ENCODE data around the gene ABHD18.

ABHD18 gene

DNA sequence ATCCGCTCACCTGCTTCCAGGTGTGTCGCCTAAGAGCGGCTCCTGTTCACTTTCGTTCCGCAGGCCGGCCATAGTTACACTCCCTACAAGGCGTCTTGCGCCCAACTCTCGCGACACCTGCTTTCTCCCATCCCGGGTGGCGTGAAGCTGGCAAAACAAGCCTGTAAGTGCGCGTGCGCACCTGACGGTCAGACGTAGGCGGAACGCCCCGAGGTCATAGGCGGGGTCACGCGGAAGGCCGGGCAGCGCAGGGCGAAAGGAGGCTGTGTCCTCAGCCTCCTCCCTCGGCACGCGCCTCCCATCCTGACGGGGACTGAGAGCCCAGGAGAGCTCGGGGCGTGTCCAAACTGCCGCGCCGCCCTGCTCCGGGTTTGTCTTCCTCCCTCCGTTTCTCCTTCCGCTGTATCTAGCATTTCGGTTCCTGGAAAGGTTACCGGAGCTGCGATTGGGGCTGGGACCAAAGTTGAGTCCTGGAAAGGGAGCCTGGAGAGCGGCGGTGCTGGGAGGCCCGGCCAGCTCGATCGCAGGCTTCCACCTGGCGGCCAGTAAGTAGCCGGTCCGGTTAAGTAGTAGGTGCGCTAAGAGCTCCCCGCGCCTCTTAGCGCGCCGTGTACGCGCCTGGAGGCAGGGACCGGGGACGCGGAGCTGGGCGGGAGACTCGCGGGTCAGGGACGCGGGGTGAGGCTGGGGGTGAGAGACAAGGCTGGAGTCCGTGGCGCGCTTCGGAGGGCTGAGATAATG lies at the start of gene ABHD18, which contains the start of gene MFSD8 (continued):
- TF ChIP-seq, protein P1, sequence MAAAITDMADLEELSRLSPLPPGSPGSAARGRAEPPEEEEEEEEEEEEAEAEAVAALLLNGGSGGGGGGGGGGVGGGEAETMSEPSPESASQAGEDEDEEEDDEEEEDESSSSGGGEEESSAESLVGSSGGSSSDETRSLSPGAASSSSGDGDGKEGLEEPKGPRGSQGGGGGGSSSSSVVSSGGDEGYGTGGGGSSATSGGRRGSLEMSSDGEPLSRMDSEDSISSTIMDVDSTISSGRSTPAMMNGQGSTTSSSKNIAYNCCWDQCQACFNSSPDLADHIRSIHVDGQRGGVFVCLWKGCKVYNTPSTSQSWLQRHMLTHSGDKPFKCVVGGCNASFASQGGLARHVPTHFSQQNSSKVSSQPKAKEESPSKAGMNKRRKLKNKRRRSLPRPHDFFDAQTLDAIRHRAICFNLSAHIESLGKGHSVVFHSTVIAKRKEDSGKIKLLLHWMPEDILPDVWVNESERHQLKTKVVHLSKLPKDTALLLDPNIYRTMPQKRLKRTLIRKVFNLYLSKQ (tag by site-specific recombination; IDR thresholded peaks at IDR 0.05; ENCODE audit: borderline replicate concordance), result no peak
- TF ChIP-seq, protein P2, sequence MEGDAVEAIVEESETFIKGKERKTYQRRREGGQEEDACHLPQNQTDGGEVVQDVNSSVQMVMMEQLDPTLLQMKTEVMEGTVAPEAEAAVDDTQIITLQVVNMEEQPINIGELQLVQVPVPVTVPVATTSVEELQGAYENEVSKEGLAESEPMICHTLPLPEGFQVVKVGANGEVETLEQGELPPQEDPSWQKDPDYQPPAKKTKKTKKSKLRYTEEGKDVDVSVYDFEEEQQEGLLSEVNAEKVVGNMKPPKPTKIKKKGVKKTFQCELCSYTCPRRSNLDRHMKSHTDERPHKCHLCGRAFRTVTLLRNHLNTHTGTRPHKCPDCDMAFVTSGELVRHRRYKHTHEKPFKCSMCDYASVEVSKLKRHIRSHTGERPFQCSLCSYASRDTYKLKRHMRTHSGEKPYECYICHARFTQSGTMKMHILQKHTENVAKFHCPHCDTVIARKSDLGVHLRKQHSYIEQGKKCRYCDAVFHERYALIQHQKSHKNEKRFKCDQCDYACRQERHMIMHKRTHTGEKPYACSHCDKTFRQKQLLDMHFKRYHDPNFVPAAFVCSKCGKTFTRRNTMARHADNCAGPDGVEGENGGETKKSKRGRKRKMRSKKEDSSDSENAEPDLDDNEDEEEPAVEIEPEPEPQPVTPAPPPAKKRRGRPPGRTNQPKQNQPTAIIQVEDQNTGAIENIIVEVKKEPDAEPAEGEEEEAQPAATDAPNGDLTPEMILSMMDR (tag by site-specific recombination; IDR thresholded peaks at IDR 0.05), result peak; percentile 78
- TF ChIP-seq ZNF501 (tag by site-specific recombination; IDR thresholded peaks at IDR 0.05), result peak; percentile 68; the same call in 1 of the 2 replicates
- TF ChIP-seq ZBTB17 (tag by site-specific recombination; IDR thresholded peaks at IDR 0.05), result peak; percentile 86
- TF ChIP-seq GLIS1 (tag by site-specific recombination; IDR thresholded peaks at IDR 0.05), result peak; percentile 8; the same call in 1 of the 2 replicates
- TF ChIP-seq, protein P3, sequence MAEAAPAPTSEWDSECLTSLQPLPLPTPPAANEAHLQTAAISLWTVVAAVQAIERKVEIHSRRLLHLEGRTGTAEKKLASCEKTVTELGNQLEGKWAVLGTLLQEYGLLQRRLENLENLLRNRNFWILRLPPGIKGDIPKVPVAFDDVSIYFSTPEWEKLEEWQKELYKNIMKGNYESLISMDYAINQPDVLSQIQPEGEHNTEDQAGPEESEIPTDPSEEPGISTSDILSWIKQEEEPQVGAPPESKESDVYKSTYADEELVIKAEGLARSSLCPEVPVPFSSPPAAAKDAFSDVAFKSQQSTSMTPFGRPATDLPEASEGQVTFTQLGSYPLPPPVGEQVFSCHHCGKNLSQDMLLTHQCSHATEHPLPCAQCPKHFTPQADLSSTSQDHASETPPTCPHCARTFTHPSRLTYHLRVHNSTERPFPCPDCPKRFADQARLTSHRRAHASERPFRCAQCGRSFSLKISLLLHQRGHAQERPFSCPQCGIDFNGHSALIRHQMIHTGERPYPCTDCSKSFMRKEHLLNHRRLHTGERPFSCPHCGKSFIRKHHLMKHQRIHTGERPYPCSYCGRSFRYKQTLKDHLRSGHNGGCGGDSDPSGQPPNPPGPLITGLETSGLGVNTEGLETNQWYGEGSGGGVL (tag by site-specific recombination; IDR thresholded peaks at IDR 0.05), result peak; percentile 39; the same call in 1 of the 2 replicates
- TF ChIP-seq, protein P4, sequence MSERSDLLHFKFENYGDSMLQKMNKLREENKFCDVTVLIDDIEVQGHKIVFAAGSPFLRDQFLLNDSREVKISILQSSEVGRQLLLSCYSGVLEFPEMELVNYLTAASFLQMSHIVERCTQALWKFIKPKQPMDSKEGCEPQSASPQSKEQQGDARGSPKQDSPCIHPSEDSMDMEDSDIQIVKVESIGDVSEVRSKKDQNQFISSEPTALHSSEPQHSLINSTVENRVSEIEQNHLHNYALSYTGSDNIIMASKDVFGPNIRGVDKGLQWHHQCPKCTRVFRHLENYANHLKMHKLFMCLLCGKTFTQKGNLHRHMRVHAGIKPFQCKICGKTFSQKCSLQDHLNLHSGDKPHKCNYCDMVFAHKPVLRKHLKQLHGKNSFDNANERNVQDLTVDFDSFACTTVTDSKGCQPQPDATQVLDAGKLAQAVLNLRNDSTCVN (tag by site-specific recombination; optimal IDR thresholded peaks at IDR 0.05), result peak; percentile 94
- peak; percentile 96 for TF ChIP-seq ZBTB8A (tag by site-specific recombination; IDR thresholded peaks at IDR 0.05)
- TF ChIP-seq KLF9 (tag by site-specific recombination; IDR thresholded peaks at IDR 0.05; ENCODE audit: low read depth), result peak; percentile 46; the same call in 1 of the 2 replicates
- TF ChIP-seq ZNF791 (tag by site-specific recombination; IDR thresholded peaks at IDR 0.05), result no peak
- TF ChIP-seq ZIC2 (tag by site-specific recombination; IDR thresholded peaks at IDR 0.05), result no peak
- TF ChIP-seq ZNF223 (tag by site-specific recombination; IDR thresholded peaks at IDR 0.05), result no peak
- TF ChIP-seq, protein P5, sequence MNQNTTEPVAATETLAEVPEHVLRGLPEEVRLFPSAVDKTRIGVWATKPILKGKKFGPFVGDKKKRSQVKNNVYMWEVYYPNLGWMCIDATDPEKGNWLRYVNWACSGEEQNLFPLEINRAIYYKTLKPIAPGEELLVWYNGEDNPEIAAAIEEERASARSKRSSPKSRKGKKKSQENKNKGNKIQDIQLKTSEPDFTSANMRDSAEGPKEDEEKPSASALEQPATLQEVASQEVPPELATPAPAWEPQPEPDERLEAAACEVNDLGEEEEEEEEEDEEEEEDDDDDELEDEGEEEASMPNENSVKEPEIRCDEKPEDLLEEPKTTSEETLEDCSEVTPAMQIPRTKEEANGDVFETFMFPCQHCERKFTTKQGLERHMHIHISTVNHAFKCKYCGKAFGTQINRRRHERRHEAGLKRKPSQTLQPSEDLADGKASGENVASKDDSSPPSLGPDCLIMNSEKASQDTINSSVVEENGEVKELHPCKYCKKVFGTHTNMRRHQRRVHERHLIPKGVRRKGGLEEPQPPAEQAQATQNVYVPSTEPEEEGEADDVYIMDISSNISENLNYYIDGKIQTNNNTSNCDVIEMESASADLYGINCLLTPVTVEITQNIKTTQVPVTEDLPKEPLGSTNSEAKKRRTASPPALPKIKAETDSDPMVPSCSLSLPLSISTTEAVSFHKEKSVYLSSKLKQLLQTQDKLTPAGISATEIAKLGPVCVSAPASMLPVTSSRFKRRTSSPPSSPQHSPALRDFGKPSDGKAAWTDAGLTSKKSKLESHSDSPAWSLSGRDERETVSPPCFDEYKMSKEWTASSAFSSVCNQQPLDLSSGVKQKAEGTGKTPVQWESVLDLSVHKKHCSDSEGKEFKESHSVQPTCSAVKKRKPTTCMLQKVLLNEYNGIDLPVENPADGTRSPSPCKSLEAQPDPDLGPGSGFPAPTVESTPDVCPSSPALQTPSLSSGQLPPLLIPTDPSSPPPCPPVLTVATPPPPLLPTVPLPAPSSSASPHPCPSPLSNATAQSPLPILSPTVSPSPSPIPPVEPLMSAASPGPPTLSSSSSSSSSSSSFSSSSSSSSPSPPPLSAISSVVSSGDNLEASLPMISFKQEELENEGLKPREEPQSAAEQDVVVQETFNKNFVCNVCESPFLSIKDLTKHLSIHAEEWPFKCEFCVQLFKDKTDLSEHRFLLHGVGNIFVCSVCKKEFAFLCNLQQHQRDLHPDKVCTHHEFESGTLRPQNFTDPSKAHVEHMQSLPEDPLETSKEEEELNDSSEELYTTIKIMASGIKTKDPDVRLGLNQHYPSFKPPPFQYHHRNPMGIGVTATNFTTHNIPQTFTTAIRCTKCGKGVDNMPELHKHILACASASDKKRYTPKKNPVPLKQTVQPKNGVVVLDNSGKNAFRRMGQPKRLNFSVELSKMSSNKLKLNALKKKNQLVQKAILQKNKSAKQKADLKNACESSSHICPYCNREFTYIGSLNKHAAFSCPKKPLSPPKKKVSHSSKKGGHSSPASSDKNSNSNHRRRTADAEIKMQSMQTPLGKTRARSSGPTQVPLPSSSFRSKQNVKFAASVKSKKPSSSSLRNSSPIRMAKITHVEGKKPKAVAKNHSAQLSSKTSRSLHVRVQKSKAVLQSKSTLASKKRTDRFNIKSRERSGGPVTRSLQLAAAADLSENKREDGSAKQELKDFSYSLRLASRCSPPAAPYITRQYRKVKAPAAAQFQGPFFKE (tag by site-specific recombination; IDR thresholded peaks at IDR 0.05; ENCODE audit: borderline replicate concordance), result no peak
- TF ChIP-seq ZNF610 (tag by site-specific recombination; IDR thresholded peaks at IDR 0.05; ENCODE audit: borderline replicate concordance), result 0 out of 2 replicates have a peak, but pooled peaks have one; percentile 59
- TF ChIP-seq ZNF169 (tag by site-specific recombination; IDR thresholded peaks at IDR 0.05), result no peak
- TF ChIP-seq BCL11B (tag by site-specific recombination; IDR thresholded peaks at IDR 0.05; ENCODE audit: low read depth), result peak; percentile 92
- TF ChIP-seq IKZF3 (tag by site-specific recombination; IDR thresholded peaks at IDR 0.05), result peak; percentile 80
- TF ChIP-seq ZNF677 (tag by site-specific recombination; IDR thresholded peaks at IDR 0.05), result no peak
- no peak for TF ChIP-seq ZNF658 (tag by site-specific recombination; IDR thresholded peaks at IDR 0.05)
- no peak for TF ChIP-seq GLI4 (tag by site-specific recombination; IDR thresholded peaks at IDR 0.05)
- 0 out of 2 replicates have a peak, but pooled peaks have one; percentile 35 for TF ChIP-seq REPIN1 (tag by site-specific recombination; IDR thresholded peaks at IDR 0.05; ENCODE audit: low read depth)
- TF ChIP-seq SP3 (tag by site-specific recombination; IDR thresholded peaks at IDR 0.05), result peak; percentile 81
- TF ChIP-seq, protein P6, sequence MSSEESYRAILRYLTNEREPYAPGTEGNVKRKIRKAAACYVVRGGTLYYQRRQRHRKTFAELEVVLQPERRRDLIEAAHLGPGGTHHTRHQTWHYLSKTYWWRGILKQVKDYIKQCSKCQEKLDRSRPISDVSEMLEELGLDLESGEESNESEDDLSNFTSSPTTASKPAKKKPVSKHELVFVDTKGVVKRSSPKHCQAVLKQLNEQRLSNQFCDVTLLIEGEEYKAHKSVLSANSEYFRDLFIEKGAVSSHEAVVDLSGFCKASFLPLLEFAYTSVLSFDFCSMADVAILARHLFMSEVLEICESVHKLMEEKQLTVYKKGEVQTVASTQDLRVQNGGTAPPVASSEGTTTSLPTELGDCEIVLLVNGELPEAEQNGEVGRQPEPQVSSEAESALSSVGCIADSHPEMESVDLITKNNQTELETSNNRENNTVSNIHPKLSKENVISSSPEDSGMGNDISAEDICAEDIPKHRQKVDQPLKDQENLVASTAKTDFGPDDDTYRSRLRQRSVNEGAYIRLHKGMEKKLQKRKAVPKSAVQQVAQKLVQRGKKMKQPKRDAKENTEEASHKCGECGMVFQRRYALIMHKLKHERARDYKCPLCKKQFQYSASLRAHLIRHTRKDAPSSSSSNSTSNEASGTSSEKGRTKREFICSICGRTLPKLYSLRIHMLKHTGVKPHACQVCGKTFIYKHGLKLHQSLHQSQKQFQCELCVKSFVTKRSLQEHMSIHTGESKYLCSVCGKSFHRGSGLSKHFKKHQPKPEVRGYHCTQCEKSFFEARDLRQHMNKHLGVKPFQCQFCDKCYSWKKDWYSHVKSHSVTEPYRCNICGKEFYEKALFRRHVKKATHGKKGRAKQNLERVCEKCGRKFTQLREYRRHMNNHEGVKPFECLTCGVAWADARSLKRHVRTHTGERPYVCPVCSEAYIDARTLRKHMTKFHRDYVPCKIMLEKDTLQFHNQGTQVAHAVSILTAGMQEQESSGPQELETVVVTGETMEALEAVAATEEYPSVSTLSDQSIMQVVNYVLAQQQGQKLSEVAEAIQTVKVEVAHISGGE (tag by site-specific recombination; conservative IDR thresholded peaks at IDR 0.05; ENCODE audit: low read depth), result peak; percentile 74

Data from HEK293 (cell line).